ENCODE measurements around the gene HAND1.

The HAND1 gene

DNA sequence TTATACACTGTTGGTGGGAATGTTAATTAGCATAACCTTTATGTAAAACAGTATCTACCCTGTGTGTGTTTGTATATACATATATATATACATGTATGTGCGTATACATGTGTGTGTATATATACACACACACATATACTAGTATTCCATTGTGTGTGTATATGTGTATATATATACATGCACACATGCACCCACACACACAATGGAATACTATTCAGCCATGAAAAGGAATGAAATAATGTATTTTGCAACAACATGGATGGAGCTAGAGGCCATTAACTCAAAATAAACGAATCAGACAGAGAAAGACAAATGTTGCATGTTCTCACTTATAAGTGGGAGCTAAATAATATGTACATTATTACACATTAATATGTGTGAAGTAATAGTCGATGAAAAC is 49.8 kb downstream of the HAND1 start:
- Histone ChIP-seq H3K27me3 (ENCODE audit: insufficient read depth, poor library complexity, severe bottlenecking) (no peaks in the 10 kb centered on the region), H3K27ac (replicated peaks) (no peak overlapping the region), H3K4me3 (replicated peaks; ENCODE audit: insufficient read depth, low read length) (no peak overlapping the region)
- TF ChIP-seq GABPA (IDR thresholded peaks at IDR 0.05; ENCODE audit: low read depth) (no peak), SPI1 (IDR thresholded peaks at IDR 0.05; ENCODE audit: borderline replicate concordance, low read depth) (no peak), POLR2AphosphoS5 (IDR thresholded peaks at IDR 0.05; ENCODE audit: low read depth) (no peak)
- TF ChIP-seq, protein P1, sequence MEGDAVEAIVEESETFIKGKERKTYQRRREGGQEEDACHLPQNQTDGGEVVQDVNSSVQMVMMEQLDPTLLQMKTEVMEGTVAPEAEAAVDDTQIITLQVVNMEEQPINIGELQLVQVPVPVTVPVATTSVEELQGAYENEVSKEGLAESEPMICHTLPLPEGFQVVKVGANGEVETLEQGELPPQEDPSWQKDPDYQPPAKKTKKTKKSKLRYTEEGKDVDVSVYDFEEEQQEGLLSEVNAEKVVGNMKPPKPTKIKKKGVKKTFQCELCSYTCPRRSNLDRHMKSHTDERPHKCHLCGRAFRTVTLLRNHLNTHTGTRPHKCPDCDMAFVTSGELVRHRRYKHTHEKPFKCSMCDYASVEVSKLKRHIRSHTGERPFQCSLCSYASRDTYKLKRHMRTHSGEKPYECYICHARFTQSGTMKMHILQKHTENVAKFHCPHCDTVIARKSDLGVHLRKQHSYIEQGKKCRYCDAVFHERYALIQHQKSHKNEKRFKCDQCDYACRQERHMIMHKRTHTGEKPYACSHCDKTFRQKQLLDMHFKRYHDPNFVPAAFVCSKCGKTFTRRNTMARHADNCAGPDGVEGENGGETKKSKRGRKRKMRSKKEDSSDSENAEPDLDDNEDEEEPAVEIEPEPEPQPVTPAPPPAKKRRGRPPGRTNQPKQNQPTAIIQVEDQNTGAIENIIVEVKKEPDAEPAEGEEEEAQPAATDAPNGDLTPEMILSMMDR (IDR thresholded peaks at IDR 0.05; ENCODE audit: insufficient read depth, low read length): no peak
- TF ChIP-seq, protein P2, sequence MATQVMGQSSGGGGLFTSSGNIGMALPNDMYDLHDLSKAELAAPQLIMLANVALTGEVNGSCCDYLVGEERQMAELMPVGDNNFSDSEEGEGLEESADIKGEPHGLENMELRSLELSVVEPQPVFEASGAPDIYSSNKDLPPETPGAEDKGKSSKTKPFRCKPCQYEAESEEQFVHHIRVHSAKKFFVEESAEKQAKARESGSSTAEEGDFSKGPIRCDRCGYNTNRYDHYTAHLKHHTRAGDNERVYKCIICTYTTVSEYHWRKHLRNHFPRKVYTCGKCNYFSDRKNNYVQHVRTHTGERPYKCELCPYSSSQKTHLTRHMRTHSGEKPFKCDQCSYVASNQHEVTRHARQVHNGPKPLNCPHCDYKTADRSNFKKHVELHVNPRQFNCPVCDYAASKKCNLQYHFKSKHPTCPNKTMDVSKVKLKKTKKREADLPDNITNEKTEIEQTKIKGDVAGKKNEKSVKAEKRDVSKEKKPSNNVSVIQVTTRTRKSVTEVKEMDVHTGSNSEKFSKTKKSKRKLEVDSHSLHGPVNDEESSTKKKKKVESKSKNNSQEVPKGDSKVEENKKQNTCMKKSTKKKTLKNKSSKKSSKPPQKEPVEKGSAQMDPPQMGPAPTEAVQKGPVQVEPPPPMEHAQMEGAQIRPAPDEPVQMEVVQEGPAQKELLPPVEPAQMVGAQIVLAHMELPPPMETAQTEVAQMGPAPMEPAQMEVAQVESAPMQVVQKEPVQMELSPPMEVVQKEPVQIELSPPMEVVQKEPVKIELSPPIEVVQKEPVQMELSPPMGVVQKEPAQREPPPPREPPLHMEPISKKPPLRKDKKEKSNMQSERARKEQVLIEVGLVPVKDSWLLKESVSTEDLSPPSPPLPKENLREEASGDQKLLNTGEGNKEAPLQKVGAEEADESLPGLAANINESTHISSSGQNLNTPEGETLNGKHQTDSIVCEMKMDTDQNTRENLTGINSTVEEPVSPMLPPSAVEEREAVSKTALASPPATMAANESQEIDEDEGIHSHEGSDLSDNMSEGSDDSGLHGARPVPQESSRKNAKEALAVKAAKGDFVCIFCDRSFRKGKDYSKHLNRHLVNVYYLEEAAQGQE (IDR thresholded peaks at IDR 0.05; ENCODE audit: insufficient replicate concordance, low read depth): no peak
- no peak for DNase-seq (ENCODE audit: low read depth in 1 of 2, low spot score in 1 of 2)

Measured in HL-60 (cell line).